ENCODE results near the gene SH3BP2. TPM values are rescaled to one million over a fixed set of nuclear protein-coding genes. Genes with fewer than 3 reads are reported as not detected.
A peak's percentile ranks its signal among the peaks of the same experiment; 100 is the strongest.
"Not testable (repeated sequence)": the region's sequence is repeated elsewhere in the genome, so short reads cannot be mapped to it uniquely, and the experiment has no call there.

SH3BP2 gene
- total and polyA plus RNA-seq, 4 donors: 13.6 to 64.6 (median 43.3) TPM

DNA sequence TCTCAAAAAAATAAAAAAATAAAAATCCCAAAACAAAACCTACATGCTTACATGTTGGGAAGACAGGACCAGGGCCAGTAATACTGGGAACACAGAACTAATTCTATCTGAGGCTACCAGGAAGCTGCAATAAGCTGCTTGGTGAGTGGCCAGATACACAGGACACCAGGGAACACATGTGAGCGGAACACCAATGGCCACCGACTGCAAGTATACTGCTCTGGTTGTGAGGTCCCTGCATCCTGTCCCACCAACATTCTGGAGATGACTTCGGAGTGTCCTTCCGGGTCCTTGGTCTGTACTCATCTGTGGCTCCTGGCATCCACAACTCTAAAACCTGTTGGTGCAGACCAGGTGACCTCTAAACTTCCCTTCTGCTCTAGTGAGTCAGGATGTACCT, 39.4 kb upstream of the SH3BP2 start:
- 97% methylated on average over 4 of the region's 4 CpGs for WGBS (ENCODE audit: insufficient coverage)
- Histone ChIP-seq H3K36me3 (ENCODE audit: control insufficient read depth, insufficient read depth, low read length) (peaks cover 5% of the 10 kb centered on the region), H3K27me3 (ENCODE audit: control insufficient read depth, insufficient read depth, low read length) (no peaks in the 10 kb centered on the region), H3K4me3 (ENCODE audit: low read depth, low read length) (no peak overlapping the region), H3K4me1 (ENCODE audit: control insufficient read depth, insufficient read depth, low read length) (peaks cover 18% of the 10 kb centered on the region), H3K27ac (ENCODE audit: low read depth, low read length) (no peak overlapping the region), H3K9me3 (ENCODE audit: control insufficient read depth, insufficient read depth, low read length) (no peaks in the 10 kb centered on the region)
- DNase-seq (ENCODE audit: low read depth in 4 of 6, low spot score in 6 of 6): no peak

DNA sequence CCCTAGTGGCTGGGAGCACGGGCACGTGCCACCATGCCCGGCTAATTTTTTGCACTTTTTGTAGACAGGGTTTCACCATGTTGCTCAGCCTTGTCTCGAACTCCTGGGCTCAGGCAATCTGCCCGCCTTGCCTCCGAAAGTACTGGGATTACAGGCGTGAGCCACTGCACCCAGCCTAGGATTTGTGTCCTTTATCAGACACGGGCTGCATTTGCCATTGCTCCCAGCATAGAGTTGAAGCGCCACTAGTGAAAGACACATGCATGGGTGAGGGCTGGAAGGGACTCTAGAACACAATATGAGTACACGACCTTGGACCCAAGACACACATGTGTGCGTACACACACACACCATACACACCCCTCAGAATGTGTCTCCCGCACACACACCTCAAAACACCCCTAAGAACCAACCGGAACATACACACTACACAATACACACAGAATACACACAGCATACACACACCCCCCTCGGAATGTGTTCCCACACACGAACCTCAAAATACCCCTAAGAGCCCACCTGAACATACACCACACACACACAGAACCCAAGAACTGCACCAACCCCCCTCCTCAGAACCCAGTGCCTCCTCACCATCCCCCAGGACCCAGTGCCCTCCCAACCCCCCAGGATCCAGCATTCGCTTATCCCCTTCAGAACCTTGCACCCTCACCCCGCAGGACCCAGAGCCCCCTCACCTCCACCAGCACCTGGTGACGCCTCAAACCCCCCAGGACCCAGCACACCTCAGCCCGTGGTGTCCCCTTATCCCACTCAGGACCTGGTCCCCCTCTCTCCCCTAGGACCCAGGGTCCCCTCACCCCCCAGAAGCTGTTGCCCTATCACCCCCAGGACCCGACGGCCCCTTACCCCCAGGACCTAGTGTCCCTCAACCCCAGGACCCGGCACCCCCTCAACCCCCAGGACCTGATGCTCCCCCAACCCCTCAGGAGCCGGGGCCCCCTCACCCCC, 37.8 kb upstream of the SH3BP2 start:
- Histone ChIP-seq H3K4me3 (ENCODE audit: low read depth, low read length) (peak overlapping the region; percentile 52), H3K4me1 (ENCODE audit: control insufficient read depth, insufficient read depth, low read length) (peaks cover 18% of the 10 kb centered on the region), H3K36me3 (ENCODE audit: control insufficient read depth, insufficient read depth, low read length) (peaks cover 5% of the 10 kb centered on the region), H3K9me3 (ENCODE audit: control insufficient read depth, insufficient read depth, low read length) (no peaks in the 10 kb centered on the region), H3K27me3 (ENCODE audit: control insufficient read depth, insufficient read depth, low read length) (no peaks in the 10 kb centered on the region), H3K27ac (ENCODE audit: low read depth, low read length) (no peak overlapping the region)
- no peak for DNase-seq (ENCODE audit: low read depth in 4 of 6, low spot score in 6 of 6)
- 82% methylated on average over 16 of the region's 23 CpGs for WGBS (ENCODE audit: insufficient coverage)

GRCh38 chr4:2755821-2756690, 36.8 kb upstream of the SH3BP2 start, which contains the start of gene TNIP2:
Gene TNIP2, minus strand, starts transcription at chr4:2756336. Its CDS starts 47 bp downstream, at chr4:2756289.
- peaks cover 18% of the 10 kb centered on the region for H3K4me1 ChIP-seq (ENCODE audit: control insufficient read depth, insufficient read depth, low read length)
- no peaks in the 10 kb centered on the region for H3K9me3 ChIP-seq (ENCODE audit: control insufficient read depth, insufficient read depth, low read length)
- peak within 1 kb of the TSS; percentile 75 for H3K27ac ChIP-seq (ENCODE audit: low read depth, low read length)
- H3K4me3 ChIP-seq (ENCODE audit: low read depth, low read length): peak within 1 kb of the TSS; percentile 52
- under 1% methylated on average over 63 of the region's 96 CpGs for WGBS (ENCODE audit: insufficient coverage)
- peak in 5 of 6 donors; percentile 20 to 79 (median 32) for DNase-seq (ENCODE audit: low read depth in 4 of 6, low spot score in 6 of 6)
- H3K27me3 ChIP-seq (ENCODE audit: control insufficient read depth, insufficient read depth, low read length): no peaks in the 10 kb centered on the region
- peaks cover 2% of the 10 kb centered on the region for H3K36me3 ChIP-seq (ENCODE audit: control insufficient read depth, insufficient read depth, low read length)

DNA sequence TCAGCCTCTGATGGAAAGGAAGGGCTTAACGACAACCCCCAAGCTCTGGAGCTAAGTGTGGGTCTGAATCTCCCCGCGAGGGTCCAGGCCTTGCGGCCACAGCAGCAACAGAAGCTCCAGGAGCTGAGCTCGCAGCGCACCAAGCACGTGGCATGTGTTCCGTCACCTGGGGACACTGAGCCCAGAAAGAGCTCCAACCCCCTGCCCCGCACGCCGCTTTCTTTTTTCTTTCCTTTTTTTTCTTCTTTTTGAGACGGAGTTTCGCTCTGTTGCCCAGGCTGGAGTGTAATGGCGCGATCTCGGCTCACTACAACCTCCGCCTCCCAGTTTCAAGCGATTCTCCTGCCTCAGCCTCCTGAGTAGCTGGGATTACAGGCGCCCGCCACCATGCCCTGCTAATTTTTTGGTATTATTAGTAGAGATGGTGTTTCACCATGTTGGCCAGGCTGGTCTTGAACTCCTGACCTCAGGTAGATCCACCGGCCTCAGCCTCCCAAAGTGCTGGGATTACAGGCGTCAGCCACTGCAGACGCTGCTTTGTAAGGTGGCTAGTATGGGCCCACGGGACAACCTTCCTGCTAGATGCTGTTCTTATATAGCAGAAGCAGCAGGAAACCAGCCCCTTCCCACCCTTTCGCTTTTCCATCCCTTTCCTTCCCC, 36.1 kb upstream of the SH3BP2 start:
- no peak for DNase-seq (ENCODE audit: low read depth in 4 of 6, low spot score in 6 of 6)
- 57% methylated on average over 17 of the region's 25 CpGs for WGBS (ENCODE audit: insufficient coverage)
- peak overlapping the region; percentile 47 for H3K4me3 ChIP-seq (ENCODE audit: low read depth, low read length)
- peak overlapping the region; percentile 75 for H3K27ac ChIP-seq (ENCODE audit: low read depth, low read length)
- peaks cover 2% of the 10 kb centered on the region for H3K36me3 ChIP-seq (ENCODE audit: control insufficient read depth, insufficient read depth, low read length)
- peaks cover 21% of the 10 kb centered on the region for H3K4me1 ChIP-seq (ENCODE audit: control insufficient read depth, insufficient read depth, low read length)
- H3K9me3 ChIP-seq (ENCODE audit: control insufficient read depth, insufficient read depth, low read length): no peaks in the 10 kb centered on the region
- H3K27me3 ChIP-seq (ENCODE audit: control insufficient read depth, insufficient read depth, low read length): no peaks in the 10 kb centered on the region

DNA sequence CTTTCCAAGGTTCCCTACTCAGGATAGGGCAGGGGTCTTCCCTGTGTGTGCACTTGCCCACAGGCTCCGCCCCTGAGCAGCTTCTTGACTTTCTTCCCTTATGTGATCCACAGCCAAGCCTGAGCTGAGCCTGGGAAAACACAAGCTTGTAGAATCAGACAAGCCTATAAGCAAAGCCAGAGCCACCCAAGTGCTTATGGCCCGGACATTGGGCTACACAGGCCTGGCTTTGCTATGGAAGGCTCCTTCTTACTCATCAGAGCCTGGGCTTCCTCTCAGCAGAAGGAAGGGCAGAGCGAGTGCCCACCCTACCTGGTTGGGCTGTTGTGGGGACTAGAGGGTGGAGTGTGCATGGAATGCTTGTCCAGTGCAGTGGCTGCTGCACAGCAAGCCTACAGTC, 35.5 kb upstream of the SH3BP2 start:
- H3K4me1 ChIP-seq (ENCODE audit: control insufficient read depth, insufficient read depth, low read length): peaks cover 21% of the 10 kb centered on the region
- DNase-seq (ENCODE audit: low read depth in 4 of 6, low spot score in 6 of 6): no peak
- H3K27me3 ChIP-seq (ENCODE audit: control insufficient read depth, insufficient read depth, low read length): no peaks in the 10 kb centered on the region
- no peak overlapping the region for H3K4me3 ChIP-seq (ENCODE audit: low read depth, low read length)
- WGBS (ENCODE audit: insufficient coverage): 100% methylated on average over 3 of the region's 3 CpGs
- no peak overlapping the region for H3K27ac ChIP-seq (ENCODE audit: low read depth, low read length)
- peaks cover under 1% of the 10 kb centered on the region for H3K36me3 ChIP-seq (ENCODE audit: control insufficient read depth, insufficient read depth, low read length)
- H3K9me3 ChIP-seq (ENCODE audit: control insufficient read depth, insufficient read depth, low read length): no peaks in the 10 kb centered on the region

- no peak overlapping the region for H3K27ac ChIP-seq (ENCODE audit: low read depth, low read length)
- H3K4me1 ChIP-seq (ENCODE audit: control insufficient read depth, insufficient read depth, low read length): peaks cover 16% of the 10 kb centered on the region
- H3K9me3 ChIP-seq (ENCODE audit: control insufficient read depth, insufficient read depth, low read length): no peaks in the 10 kb centered on the region
- no peaks in the 10 kb centered on the region for H3K36me3 ChIP-seq (ENCODE audit: control insufficient read depth, insufficient read depth, low read length)
- H3K4me3 ChIP-seq (ENCODE audit: low read depth, low read length): no peak overlapping the region
- no peaks in the 10 kb centered on the region for H3K27me3 ChIP-seq (ENCODE audit: control insufficient read depth, insufficient read depth, low read length)
- DNase-seq (ENCODE audit: low read depth in 4 of 6, low spot score in 6 of 6): no peak
- WGBS (ENCODE audit: insufficient coverage): 75% methylated on average over 10 of the region's 14 CpGs
These were observed 31.6 kb upstream of the SH3BP2 start for GRCh38 chr4:2761035-2761923.

DNA sequence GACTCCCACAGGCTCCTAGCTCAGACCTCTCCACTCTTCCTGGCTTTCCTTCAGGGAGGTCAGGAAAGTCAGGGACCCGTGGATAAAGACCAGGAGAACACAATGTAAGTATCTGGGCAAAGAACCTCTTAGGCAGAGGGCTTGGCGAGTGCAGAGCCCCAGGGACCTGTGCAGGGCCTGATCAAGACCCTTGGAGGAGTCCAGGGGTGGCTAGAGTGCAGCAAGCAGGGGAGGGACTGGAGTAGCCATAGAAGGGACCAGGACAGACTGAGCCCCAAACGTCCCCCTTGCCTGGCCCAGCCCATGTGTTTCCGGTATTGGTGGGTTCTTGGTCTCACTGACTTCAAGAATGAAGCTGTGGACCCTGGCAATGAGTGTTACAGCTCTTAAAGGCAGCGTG, 30.8 kb upstream of the SH3BP2 start:
- H3K27me3 ChIP-seq (ENCODE audit: control insufficient read depth, insufficient read depth, low read length): no peaks in the 10 kb centered on the region
- no peaks in the 10 kb centered on the region for H3K36me3 ChIP-seq (ENCODE audit: control insufficient read depth, insufficient read depth, low read length)
- WGBS (ENCODE audit: insufficient coverage): 81% methylated on average over 5 of the region's 5 CpGs
- no peak for DNase-seq (ENCODE audit: low read depth in 4 of 6, low spot score in 6 of 6)
- H3K4me3 ChIP-seq (ENCODE audit: low read depth, low read length): no peak overlapping the region
- peaks cover 11% of the 10 kb centered on the region for H3K4me1 ChIP-seq (ENCODE audit: control insufficient read depth, insufficient read depth, low read length)
- H3K27ac ChIP-seq (ENCODE audit: low read depth, low read length): no peak overlapping the region
- no peaks in the 10 kb centered on the region for H3K9me3 ChIP-seq (ENCODE audit: control insufficient read depth, insufficient read depth, low read length)

DNA sequence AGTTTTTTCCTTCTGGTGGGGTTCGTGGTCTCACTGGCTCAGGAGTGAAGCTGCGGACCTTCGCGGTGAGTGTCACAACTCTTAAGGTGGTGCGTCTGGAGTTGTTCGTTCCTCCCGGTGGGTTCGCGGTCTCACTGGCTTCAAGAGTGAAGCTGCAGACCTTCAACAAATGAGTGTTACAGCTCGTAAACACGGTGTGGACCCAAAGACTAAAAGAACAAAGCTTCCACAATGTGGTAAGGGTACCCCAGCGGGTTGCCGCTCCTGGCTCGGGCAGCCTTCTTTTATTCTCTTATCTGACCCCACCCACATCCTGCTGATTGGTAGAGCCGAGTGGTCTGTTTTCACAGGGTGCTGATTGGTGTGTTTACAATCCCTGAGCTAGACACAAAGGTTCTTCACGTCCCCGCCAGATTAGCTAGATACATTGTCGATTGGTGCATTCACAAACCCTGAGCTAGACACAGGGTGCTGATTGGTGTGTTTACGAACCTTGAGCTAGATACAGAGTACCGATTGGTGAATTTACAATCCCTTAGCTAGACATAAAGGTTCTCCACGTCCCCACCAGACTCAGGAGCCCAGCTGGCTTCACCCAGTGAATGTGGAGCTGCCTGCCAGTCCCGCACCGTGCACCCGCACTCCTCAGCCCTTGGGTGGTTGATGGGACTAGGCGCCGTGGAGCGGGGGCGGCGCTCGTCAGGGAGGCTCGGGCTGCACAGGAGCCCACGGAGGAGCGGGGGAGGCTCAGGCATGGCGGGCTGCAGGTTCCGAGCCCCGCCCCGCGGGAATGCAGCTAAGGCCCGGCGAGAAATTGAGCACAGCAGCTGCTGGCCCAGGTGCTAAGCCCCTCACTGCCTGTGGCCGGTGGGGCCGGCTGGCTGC, 30.2 kb upstream of the SH3BP2 start:
- H3K27me3 ChIP-seq (ENCODE audit: control insufficient read depth, insufficient read depth, low read length); H3K9me3 ChIP-seq (ENCODE audit: control insufficient read depth, insufficient read depth, low read length); DNase-seq (ENCODE audit: low read depth in 4 of 6, low spot score in 6 of 6); H3K36me3 ChIP-seq (ENCODE audit: control insufficient read depth, insufficient read depth, low read length); H3K27ac ChIP-seq (ENCODE audit: low read depth, low read length); H3K4me3 ChIP-seq (ENCODE audit: low read depth, low read length): not testable (repeated sequence)
- 96% methylated on average over 31 of the region's 42 CpGs for WGBS (ENCODE audit: insufficient coverage)
- peaks cover 11% of the 10 kb centered on the region for H3K4me1 ChIP-seq (ENCODE audit: control insufficient read depth, insufficient read depth, low read length)

Measured in spinal cord (tissue), 10 donors.